ENCODE data around the gene DCLK3.

DNA sequence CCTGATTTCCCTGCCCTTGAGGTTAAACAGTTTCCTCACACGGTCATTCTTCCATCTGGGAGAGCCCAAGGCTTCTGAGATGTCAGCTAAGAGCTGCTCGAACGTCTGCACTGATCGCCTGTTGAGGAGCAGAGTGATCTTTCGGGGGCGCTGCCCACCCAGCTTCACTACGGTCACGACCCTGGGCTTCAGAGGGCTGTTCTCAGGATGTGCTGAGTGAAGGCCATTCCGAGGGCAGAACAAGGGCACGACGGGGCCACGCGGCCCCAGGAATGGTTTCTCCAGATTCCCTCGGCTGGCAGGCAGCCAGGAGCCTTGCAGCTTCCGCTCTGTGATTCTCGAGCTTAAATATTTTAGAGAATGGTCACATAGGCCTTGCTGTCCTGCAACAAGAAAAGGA lies 25.7 kb downstream of the DCLK3 start:
- TF ChIP-seq, protein P1, sequence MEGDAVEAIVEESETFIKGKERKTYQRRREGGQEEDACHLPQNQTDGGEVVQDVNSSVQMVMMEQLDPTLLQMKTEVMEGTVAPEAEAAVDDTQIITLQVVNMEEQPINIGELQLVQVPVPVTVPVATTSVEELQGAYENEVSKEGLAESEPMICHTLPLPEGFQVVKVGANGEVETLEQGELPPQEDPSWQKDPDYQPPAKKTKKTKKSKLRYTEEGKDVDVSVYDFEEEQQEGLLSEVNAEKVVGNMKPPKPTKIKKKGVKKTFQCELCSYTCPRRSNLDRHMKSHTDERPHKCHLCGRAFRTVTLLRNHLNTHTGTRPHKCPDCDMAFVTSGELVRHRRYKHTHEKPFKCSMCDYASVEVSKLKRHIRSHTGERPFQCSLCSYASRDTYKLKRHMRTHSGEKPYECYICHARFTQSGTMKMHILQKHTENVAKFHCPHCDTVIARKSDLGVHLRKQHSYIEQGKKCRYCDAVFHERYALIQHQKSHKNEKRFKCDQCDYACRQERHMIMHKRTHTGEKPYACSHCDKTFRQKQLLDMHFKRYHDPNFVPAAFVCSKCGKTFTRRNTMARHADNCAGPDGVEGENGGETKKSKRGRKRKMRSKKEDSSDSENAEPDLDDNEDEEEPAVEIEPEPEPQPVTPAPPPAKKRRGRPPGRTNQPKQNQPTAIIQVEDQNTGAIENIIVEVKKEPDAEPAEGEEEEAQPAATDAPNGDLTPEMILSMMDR (optimal IDR thresholded peaks at IDR 0.05 in 1 of 3, IDR thresholded peaks at IDR 0.05 in 1 of 3, conservative IDR thresholded peaks at IDR 0.05 in 1 of 3; ENCODE audit: extremely low read depth in 1 of 3, insufficient read depth in 2 of 3, low read length in 3 of 3): no peak
- TF ChIP-seq EZH2 (IDR thresholded peaks at IDR 0.05; ENCODE audit: low read length): no peak

Data from keratinocyte (primary cell).